GM19025 (cell line): Measurements from ENCODE around the gene GHR.
"Not testable (repeated sequence)": the region's sequence is repeated elsewhere in the genome, so short reads cannot be mapped to it uniquely, and the experiment has no call there.

Experiments used
- ATAC-seq: cut with Tn5 transposase; IDR thresholded peaks from one replicate; pipeline ENCODE4 v1.9.1; 2021; ENCODE audit warnings: mild to moderate bottlenecking, low read depth, moderate library complexity; ENCODE audit not compliant: unreplicated experiment

The GHR gene

DNA sequence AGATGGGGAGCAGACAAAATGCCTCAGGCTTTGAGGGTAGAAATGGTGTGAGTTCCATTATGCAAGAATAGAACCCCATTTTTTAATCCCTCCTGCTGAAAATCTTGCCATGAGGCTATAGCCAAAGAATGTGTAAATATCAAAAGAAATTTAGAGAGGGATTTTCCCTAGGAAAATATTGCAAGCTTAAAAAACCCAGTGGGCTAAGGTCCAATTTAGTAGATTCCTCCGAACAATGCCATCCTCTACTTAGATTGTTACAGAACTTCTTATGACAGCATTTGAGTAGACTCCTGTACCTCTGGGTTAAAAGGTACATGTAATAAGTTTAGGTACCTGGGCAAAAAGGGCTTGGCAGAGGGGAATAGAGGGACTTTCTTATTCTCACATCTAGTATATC is 138.4 kb downstream of the GHR start:
- ATAC-seq: no peak

DNA sequence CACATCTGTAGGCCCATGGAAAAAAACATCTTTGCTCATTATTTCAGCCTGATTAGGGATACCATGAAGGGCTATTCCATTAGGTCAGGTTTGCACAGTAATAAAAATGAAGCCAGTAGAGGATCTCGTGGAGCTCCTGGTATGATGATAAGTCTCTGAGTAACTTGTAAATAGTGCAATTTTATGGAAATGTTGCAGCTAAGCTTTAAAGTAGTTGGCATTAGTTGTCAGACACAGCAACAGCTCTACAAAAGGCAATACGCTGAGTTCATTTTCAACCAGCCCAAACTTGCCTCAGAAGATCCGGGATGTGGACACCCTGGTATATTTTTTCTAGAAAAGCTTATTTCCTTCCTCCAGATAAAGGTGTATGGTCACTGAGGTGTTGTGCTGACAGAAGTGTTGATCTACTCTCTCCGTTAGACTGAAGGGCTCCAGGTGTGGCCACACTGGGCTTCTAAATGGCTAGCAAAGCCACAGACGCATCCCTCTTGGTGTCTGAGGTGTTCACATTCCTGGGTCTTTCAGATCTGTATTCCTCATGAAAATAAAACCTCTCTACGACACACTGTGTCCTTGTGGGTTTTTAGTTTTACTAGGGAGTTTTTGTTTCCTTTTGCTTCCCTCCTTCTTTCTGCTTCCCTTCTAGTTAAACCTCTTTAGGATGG is 141.6 kb downstream of the GHR start:
- ATAC-seq: no peak

DNA sequence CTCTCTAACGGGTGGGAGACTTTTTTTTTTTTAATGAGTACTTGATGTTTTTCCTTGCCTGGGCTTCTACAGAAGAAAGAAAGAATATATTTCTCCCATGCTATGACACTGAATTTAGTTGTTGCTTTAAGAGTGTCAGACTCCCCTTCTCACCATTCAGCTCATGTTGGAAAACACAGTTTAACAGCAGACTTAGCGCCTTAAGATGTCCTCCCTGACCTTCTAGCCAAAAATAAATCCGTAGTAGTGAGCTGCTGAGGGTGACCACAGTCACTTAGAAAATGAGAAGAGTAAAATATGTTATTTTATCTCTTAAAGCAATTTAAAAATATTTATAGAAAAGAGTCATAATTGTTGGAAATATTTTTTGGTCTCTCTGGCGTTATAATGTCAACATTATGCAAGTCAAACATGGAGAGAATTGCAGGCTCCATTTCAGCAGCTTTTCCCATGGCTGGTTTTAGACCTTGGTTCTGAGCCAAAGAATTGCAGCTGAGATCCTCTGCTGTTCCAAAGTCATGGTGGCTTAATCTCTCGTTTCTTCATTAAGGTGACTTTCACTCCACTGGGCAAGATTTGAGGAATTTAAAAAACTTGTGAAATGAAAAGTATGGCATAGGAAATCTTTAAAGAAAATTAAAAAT is 143.5 kb downstream of the GHR start:
- no peak for ATAC-seq

DNA sequence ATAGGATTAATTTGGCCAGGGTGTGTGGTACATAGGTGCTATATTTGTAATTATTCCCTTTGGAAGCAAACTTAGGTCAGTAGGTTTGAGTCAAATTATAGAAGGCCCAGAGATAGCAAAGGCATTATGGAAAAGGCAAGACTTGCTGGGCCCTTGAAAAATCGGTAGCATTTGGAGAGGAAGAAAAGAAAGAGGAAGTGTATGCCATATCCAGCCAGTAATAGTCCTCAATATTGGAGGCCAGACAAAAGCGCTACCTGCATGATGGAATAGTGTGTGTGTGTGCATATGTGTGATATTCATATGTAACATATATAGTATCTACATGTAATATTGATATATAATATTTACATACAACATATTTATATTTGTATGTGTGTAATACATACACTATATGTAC is 146.1 kb downstream of the GHR start:
- no peak for ATAC-seq

DNA sequence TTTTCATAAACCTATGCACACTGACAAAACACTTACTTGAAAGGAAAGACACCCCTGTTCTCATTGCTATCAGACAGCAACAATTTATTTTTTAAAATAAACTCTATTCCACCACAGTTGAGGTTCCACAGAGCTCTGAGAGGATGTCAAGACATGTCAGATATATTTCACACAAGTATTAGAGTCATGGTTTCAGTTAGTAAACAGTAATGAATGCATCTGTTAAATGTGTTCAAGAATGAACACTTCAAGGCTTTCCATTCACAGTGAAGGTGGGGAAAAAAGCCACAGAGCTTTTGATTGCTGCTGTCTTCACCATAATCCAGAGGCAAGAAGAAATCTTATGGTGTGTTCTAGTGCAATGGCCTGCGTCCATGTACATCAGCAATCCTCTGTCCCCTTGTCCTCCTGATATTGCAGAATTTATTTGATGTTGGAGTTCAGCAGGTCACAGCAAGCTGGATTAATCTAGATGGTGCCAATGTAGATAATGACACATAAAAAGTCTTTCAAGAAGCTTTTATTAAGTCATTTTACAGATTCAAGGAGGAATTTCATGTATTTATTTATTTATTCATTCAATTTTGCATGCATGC is 146.8 kb downstream of the GHR start:
- no peak for ATAC-seq

DNA sequence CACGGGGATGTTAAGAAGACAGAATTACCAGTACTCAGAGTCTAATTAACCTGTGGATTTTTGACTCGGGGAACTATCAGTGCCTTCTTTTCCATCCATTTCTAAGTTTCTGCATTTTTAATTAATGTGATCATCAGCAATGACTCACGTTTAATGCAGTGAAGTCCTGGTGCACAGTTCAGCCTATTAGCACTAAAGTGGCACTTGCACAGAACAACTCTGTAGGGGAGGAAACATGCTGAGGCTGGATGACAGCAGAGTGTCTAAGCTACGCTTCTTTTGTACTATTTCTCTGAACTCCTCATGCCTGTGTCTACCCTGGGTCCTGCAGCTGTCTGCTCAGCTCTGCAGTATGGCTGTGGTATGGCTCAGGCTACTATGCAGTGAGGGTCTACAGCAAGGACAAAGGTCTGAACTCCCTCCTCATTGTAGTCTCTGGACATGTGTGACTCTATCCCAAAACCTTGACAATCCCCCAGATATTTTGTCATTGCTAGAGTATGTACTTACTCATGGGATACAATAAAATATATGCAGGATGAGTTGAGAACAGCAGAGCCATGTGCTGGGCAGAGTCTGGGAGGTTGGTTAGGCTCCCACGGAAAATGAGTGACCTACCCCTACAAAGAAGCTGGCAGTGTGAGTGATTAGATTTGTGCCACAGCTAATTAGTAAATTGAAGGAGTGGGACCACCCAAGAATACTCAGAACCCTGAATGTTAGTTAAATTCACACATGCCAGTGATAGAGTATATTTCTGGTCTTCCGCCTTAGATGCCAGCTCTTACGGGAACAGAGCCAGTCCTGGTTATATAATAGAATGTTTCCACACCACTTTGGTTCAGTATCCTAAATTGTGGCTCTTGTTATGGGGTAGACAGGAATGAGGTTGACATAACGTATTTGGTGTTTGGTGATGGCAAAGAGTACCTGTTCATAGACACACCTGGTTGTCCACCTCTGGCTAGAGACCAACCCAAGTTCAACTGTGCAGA is 148.0 kb downstream of the GHR start:
- ATAC-seq: no peak

DNA sequence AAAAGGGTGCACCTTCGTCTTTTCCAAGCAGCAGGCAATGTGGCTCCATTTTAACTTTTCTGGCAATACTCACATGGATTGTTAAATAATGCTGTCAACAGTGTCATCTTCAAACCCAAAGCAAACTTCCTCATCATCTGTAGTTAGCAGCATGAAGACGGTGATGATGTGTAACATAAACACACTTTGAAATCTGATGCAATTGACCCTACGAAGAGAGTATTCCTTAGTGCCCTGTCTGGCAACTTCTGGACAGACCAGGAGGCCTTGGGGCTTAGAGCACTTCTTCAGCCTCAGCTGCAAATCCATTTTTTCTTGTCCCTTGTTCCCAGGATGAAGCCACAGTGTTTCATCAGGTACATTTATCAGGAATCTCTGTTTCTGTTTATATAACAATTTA is 149.1 kb downstream of the GHR start:
- ATAC-seq: no peak

DNA sequence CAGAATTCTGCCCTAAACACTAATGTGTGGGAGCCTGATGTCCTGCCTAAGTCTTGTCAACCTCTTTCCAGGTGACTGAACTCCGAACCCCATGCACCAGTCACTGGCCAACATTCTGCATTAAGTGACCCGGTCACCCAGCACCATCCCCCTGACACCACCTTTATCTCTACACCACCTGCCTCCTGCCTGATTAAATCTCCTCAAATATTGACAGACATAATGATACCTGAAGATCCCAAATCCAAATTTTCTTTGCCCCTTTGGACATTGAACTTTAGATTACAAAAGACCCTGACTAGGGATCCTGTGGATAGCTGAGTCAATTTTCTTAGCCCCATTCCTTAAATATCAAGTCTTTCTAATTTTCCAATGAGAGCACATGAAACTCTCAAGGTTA is 150.1 kb downstream of the GHR start:
- ATAC-seq: no peak

DNA sequence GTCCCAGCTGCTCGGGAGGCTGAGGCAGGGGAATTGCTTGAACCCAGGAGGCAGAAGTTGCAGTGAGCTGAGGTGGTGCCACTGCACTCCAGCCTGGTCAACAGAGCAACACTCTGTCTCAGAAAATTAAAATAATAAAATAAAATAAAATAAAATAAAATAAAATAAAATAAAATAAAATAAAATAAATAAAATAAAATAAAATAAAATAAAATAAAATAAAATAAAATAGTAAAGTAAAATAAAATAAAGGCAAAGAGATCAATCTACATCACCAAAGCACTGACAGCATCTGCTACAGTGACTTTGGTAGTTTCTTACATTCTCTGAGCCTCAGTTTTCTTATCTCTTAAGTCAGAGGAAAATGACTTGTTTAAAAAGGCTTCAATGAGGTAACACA is 152.7 kb downstream of the GHR start:
- ATAC-seq: not testable (repeated sequence)

DNA sequence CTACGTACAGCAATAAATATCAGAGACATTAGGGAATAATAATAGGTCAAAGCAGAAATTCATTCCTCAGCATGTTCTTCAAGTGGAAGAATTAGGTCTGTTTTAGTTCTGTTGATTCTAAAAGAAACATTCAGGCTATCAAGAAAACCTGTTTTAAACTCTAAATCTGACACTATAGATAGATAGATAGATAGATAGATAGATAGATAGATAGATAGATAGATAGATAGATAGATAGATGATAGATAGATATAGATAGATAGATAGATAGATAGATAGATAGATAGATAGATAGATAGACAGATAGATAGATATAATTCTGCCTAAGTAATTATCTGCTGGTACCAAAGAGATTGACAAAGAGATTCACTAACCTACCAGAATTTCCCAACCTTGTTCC is 155.7 kb downstream of the GHR start:
- ATAC-seq: not testable (repeated sequence)

DNA sequence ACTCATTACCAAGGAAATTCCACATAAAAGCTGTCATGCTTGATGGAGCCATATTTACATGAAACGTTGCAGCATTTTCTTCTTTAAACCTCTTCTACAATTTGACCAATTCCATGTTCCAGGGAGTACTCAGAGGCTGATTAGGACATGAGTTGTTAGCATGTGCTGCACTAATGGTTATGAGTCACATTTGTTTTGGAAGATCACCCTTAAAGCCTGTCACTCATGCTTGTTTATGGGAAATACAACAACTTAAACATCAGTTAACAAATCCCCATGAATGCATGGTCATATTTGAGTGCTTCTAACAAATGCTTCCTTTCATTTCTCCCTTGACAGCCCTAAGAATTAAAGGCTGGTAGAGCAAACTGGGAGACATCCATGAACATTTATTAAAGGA is 156.1 kb downstream of the GHR start:
- ATAC-seq: no peak

DNA sequence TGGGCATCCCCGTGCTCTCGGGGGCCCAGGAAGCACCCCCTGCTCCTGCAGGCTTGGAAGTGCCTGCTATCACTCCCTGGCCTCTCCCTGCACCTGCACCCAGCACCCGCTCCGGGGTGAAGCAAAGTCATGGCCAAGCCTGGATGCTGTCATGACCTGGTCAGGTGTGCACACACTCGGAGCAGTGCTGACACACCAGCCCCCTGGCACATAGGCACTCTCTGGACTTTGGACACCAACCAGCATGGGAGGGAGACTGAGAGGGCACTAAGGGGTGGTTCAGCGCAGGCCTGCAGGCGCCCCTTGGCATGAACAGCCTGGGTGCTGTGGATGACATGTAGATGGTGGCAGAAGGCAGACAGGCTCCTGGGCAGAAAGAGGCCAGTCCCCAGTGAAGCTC is 158.6 kb downstream of the GHR start:
- ATAC-seq: no peak

DNA sequence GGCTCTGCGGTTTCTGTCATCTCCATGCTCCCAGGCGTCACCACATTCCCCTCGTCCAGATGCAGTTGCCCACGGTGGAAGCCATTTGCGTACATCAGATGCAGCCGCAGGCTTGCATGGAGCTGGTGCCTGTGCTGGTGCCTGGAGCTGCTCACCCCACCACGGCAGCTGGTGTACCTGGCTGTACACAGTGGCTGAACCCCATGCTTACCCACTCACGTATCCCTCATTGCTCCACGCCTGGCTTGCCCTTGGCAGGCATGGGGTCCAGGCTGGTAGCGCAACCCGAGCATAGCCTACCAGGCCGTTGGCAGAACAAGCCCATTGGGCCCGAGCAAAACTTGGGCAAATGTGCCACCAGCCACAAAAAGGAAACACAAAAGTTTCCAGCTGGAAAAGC is 159.5 kb downstream of the GHR start:
- ATAC-seq: no peak

DNA sequence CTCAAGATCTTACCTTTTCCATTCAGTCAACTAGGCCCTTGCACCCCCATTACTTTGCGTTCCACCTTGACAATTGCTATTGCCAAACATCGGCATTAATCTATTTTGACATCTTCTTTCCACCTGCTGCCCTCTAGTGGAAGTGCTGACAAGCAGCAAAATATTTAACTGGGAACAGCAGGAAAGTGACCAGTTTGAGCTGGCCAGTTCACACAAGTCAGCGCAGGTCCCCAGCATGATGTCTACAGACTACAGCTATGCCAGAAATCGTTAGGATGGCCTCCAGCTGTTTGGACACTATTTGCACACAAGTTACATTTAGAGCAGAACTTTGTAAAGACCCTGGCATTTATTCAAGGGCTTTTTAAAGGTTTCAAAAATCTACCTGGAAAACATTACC is 160.1 kb downstream of the GHR start:
- no peak for ATAC-seq

DNA sequence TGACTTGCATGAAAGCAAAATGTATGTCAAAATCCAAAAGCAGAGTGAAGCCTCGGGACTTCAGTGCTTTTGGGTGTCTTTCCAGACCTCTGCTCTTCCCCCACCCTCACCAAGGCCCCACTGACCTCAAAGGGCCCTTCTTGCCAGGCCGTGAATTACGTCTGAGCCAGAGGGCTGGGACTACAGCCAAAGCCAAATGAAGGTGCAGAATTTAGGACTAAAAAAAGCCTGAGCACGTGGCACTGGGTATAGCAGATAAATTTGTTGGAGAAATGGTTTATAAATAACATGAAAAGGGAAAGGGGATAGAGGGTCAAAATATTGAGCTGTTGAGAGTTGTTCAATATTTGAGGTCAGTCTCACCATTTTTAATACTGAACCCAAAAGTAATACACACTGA is 163.4 kb downstream of the GHR start:
- no peak for ATAC-seq

DNA sequence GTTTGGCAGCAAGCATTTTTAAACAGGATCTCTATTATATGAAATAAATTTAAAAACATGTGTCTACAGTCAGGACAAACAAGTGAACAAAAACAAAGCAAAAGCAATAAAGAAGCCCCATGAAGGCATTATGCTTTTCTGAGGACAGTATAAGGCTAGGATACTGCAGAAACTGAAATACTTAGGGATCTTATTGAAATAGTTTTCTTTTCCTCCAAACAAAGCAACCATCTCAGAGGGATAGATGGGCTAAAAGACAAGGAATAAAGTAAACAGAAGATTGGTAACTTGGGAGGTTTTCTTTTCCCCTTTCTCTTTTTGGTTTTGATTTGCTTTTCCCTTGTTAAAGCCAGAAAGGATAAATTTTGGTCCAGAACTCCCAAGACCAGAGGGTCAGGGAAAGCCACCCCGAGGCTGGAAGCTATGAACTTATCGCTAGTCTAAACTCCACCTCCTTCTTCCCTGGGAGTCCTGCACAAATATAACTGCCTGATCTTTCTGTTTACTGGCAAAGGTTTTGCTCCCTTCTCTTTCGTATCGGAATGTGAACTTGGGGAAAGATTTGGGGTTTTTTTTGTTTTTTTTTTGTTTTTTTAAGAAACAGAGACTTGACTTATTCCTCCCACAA is 164.0 kb downstream of the GHR start:
- ATAC-seq: no peak

DNA sequence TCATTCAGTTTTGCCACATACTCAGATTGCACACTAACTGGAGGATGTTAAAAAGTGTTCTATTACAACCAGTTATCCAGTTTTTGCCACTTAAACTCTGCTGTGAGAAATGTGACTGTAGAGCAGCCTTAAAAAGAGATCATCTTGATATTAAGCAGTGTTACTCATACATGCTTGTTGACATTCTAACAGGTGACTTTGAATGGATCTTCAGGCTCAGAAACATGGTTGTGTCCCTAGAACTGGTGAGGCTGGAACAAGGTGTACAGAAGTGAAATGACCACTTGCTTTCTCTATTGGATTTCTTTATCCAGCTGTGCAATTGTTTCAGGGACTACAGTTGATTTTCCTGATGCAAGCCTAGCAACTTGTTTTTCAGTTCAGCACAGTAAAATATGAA is 167.3 kb downstream of the GHR start:
- ATAC-seq: no peak

DNA sequence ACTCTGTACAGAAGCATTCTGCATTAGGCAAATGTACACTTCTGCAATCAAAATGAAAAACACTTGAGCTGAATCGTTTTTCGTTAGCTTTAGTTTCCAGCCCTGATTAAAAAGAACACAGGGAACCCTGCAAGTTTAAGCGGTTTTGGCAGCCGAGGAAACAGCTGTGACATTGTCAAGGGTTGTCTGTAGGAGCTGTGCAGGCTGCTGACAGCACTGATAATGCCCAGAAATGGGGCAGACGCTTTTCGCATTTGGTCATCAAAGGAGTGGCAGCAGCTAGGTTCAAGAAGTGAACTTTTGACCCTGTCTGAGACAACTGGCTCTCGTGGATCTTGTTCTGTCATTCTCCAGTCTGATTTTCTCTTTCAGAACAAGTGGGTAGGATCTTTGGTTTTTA is 167.8 kb downstream of the GHR start:
- ATAC-seq: no peak

DNA sequence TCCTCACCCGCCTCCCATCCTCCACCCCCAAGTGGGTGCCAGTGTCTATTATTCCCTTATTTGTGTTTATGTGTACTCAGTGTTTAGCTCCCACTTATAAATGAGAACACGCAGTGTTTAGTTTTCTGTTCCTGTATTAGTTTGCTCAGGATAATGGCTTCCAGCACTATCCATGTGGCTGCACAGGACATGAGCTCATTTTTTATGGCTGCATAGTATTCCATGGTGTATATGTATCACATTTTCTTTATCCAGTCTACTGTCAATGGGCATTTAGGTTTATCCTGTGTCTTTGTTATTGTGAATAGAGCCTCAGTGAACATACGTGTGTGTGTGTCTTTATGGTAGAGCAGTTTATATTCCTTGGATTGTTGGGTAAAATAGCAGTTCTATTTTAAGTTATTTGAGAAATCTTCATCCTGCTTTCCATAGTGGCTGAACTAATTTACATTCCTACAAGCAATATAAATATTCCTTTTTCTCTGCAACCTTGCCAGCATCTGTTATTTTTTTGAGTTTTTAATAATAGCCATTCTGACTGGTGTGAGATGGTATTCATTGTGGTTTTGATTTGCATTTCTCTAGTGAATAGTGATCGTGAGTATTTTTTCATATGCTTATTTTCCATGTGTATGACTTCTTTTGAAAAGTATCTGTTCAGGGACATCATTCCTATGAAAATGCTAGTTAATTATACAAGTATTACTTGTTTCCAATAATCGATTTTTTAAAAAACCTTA is 169.3 kb downstream of the GHR start:
- ATAC-seq: no peak

DNA sequence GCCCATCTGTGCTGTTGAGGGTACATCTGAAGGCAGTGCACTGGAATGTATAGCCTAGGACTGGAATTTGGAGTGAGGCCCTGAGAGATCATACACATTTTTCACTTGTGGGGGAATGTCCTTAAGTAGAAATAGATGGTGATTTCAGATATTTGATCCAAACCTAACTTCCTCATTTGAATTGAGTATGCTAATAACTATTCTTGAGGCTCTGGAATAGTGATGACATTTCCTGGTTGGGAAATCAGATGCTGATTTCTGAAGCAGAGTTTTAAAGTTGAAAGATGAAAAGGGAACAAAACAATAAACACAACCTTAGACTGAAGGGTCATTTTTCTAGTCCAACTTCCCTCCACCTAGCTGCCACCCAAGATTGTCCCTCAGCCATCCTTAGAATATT is 170.4 kb downstream of the GHR start:
- ATAC-seq: no peak
